PC-9 (cell line): ENCODE measurements around the gene TMEM120B.

Experiments used
- EZH2 ChIP-seq: fragments of 200-600 bp; sonication (generic); IDR thresholded peaks from 2 replicates; pipeline ENCODE4 v1.8.0; 2017; ENCODE audit warnings: antibody characterized with exemption, low read depth
- TF ChIP-seq, protein P1 (sequence below): fragments of 200-600 bp; sonication (generic); conservative IDR thresholded peaks from 2 replicates; pipeline ENCODE4 v1.6.1; 2017; ENCODE audit warnings: mixed run types, antibody characterized with exemption, mild to moderate bottlenecking, moderate library complexity

- TF ChIP-seq EZH2: no peak
- TF ChIP-seq, protein P1, sequence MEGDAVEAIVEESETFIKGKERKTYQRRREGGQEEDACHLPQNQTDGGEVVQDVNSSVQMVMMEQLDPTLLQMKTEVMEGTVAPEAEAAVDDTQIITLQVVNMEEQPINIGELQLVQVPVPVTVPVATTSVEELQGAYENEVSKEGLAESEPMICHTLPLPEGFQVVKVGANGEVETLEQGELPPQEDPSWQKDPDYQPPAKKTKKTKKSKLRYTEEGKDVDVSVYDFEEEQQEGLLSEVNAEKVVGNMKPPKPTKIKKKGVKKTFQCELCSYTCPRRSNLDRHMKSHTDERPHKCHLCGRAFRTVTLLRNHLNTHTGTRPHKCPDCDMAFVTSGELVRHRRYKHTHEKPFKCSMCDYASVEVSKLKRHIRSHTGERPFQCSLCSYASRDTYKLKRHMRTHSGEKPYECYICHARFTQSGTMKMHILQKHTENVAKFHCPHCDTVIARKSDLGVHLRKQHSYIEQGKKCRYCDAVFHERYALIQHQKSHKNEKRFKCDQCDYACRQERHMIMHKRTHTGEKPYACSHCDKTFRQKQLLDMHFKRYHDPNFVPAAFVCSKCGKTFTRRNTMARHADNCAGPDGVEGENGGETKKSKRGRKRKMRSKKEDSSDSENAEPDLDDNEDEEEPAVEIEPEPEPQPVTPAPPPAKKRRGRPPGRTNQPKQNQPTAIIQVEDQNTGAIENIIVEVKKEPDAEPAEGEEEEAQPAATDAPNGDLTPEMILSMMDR: no peak
These were observed 56.8 kb downstream of the TMEM120B start for GRCh38 chr12:121769297-121769830.
